RPMI7951 (cell line): ENCODE results near the gene HECTD1. TPM values are rescaled to one million over a fixed set of nuclear protein-coding genes. Genes with fewer than 3 reads are reported as not detected.
A peak's percentile ranks its signal among the peaks of the same experiment; 100 is the strongest.
"Not testable (repeated sequence)": the region's sequence is repeated elsewhere in the genome, so short reads cannot be mapped to it uniquely, and the experiment has no call there.

Experiments
- DNase-seq: peaks from one replicate; pipeline ENCODE4 v3.0.0-alpha.2; 2012; ENCODE audit warnings: low read depth
- total RNA-seq: library from RNA; depleted of rRNA; stranded (reverse); fragments of >200 nt; shearing (Covaris generic); gene quantifications from 2 replicates; pipeline ENCODE4 v1.2.3, GENCODE V29; 2014; rRNA removed

The HECTD1 gene
- 79.9 and 80.0 TPM in 2 replicates for total RNA-seq

- peak; percentile 87 for DNase-seq
These were observed at the start of gene HECTD1 for GRCh38 chr14:31207755-31208545. HECTD1 (minus strand) TSS chr14:31207793; CDS start chr14:31205936, 1,857 bp downstream.

- no peak for DNase-seq
These were observed 49.6 kb upstream of the HECTD1 start for GRCh38 chr14:31257244-31257553.

GRCh38 chr14:31256534-31257243 lies 49.1 kb upstream of the HECTD1 start:
- DNase-seq: no peak

- not testable (repeated sequence) for DNase-seq
These were observed 48.3 kb upstream of the HECTD1 start for GRCh38 chr14:31255918-31256317.

GRCh38 chr14:31255286-31255685 lies 47.7 kb upstream of the HECTD1 start:
- DNase-seq: no peak

GRCh38 chr14:31253746-31254471 lies 46.3 kb upstream of the HECTD1 start:
- DNase-seq: no peak

GRCh38 chr14:31252865-31253264 lies 45.3 kb upstream of the HECTD1 start:
- DNase-seq: no peak

- DNase-seq: no peak
These were observed 43.7 kb upstream of the HECTD1 start for GRCh38 chr14:31251028-31251958.

GRCh38 chr14:31244626-31245025 lies 37.0 kb upstream of the HECTD1 start:
- DNase-seq: no peak

GRCh38 chr14:31243860-31244259 lies 36.3 kb upstream of the HECTD1 start:
- no peak for DNase-seq

GRCh38 chr14:31242161-31242940 lies 34.8 kb upstream of the HECTD1 start:
- peak; percentile 56 for DNase-seq

- peak; percentile 3 for DNase-seq
These were observed 34.0 kb upstream of the HECTD1 start for GRCh38 chr14:31241450-31242114.

GRCh38 chr14:31239741-31240140 lies 32.1 kb upstream of the HECTD1 start:
- no peak for DNase-seq

GRCh38 chr14:31235462-31235861 lies 27.9 kb upstream of the HECTD1 start:
- DNase-seq: no peak

- DNase-seq: no peak
These were observed 24.5 kb upstream of the HECTD1 start for GRCh38 chr14:31232081-31232480.

GRCh38 chr14:31231272-31231671 lies 23.7 kb upstream of the HECTD1 start:
- DNase-seq: not testable (repeated sequence)

GRCh38 chr14:31230573-31230958 lies 23.0 kb upstream of the HECTD1 start:
- DNase-seq: no peak

GRCh38 chr14:31229638-31230572 lies 22.3 kb upstream of the HECTD1 start:
- peak; percentile 72 for DNase-seq

GRCh38 chr14:31229009-31229408 lies 21.4 kb upstream of the HECTD1 start:
- no peak for DNase-seq
